IMR-90 (cell line): Measurements from ENCODE around the gene ROMO1. TPM values are rescaled to one million over a fixed set of nuclear protein-coding genes. Genes with fewer than 3 reads are reported as not detected.

ENCODE experiments used
- ATAC-seq: fragments of 200-7000 bp; cut with Tn5 transposase; 2 replicates; pipeline ENCODE4 v1.9.1; 2020; ENCODE audit warnings: low read depth, mild to moderate bottlenecking, moderate library complexity
- BruUV-seq: library from RNA; stranded (reverse); fragments of 400-500 nt; replicated peaks from 2 replicates; lab custom pipeline; 2021; lab: Mats Ljungman, UMichigan
- CTCF ChIA-PET: fragments of 300-600 bp; formaldehyde crosslinking; extraction: SDS; loops from one replicate; lab custom pipeline; 2021; ENCODE audit warnings: antibody characterized with exemption; lab: Yijun Ruan, JAX
- POLR2A ChIA-PET: fragments of 300-600 bp; sonication (Branson Sonifier 250); formaldehyde crosslinking; loops from one replicate; lab custom pipeline; 2022; ENCODE audit warnings: antibody characterized with exemption; ENCODE audit not compliant: unreplicated experiment; lab: Charles Lee
- DNase-seq: peaks from one replicate; pipeline ENCODE4 v3.0.0; 2013
- H2AFZ ChIP-seq: replicated peaks from 2 replicates; pipeline ENCODE3; 2013; ENCODE audit warnings: low read length, mild to moderate bottlenecking; ENCODE audit not compliant: poor library complexity
- H2AK5ac ChIP-seq: 2 replicates; pipeline ENCODE4 v1.6.1; 2013; ENCODE audit warnings: low read depth, low read length, inconsistent platforms
- H2AK9ac ChIP-seq: replicated peaks from 2 replicates; pipeline ENCODE3; 2013; ENCODE audit warnings: mild to moderate bottlenecking, low read depth, low read length, moderate library complexity; ENCODE audit not compliant: poor library complexity
- H2BK120ac ChIP-seq: 2 replicates; pipeline ENCODE4 v1.6.1; 2013; ENCODE audit warnings: low read depth, low read length, inconsistent platforms
- H2BK15ac ChIP-seq: 3 replicates; pipeline ENCODE4 v1.6.1; 2013; ENCODE audit warnings: low read depth, low read length, inconsistent platforms
- H2BK20ac ChIP-seq: 2 replicates; pipeline ENCODE4 v1.6.1; 2013; ENCODE audit warnings: low read depth, mild to moderate bottlenecking, inconsistent platforms, low read length, moderate library complexity
- H2BK5ac ChIP-seq: 2 replicates; pipeline ENCODE4 v1.6.1; 2013; ENCODE audit warnings: mild to moderate bottlenecking, low read depth, low read length, inconsistent platforms; ENCODE audit not compliant: poor library complexity, severe bottlenecking
- H3K14ac ChIP-seq: replicated peaks from 2 replicates; pipeline ENCODE4 v1.6.1; 2013; ENCODE audit warnings: low read depth, low read length, inconsistent platforms
- H3K18ac ChIP-seq: 2 replicates; pipeline ENCODE4 v1.6.1; 2013; ENCODE audit warnings: low read depth, low read length, control low read depth
- H3K23ac ChIP-seq: 2 replicates; pipeline ENCODE4 v1.6.1; 2013; ENCODE audit warnings: low read depth, low read length, inconsistent platforms
- H3K27ac ChIP-seq: 2 replicates; pipeline ENCODE4 v1.5.1; 2013; ENCODE audit warnings: mild to moderate bottlenecking, control low read depth, low read length; ENCODE audit not compliant: insufficient read depth
- H3K27me3 ChIP-seq: 2 replicates; pipeline ENCODE4 v1.6.1; 2013; ENCODE audit warnings: low read length; ENCODE audit not compliant: control insufficient read depth, insufficient read depth
- H3K36me3 ChIP-seq: 2 replicates; pipeline ENCODE4 v1.6.1; 2013; ENCODE audit warnings: low read length, mixed read lengths; ENCODE audit not compliant: control insufficient read depth, insufficient read depth
- H3K4ac ChIP-seq: 2 replicates; pipeline ENCODE4 v1.6.1; 2013; ENCODE audit warnings: low read depth, low read length, inconsistent platforms
- H3K4me1 ChIP-seq: 2 replicates; pipeline ENCODE4 v1.6.1; 2013; ENCODE audit warnings: low read length, mixed read lengths; ENCODE audit not compliant: control insufficient read depth, insufficient read depth
- H3K4me2 ChIP-seq: 2 replicates; pipeline ENCODE4 v1.6.1; 2013; ENCODE audit warnings: low read depth, mild to moderate bottlenecking, control low read depth, low read length, moderate library complexity
- H3K4me3 ChIP-seq: 2 replicates; pipeline ENCODE4 v1.5.1; 2013; ENCODE audit warnings: low read depth, mild to moderate bottlenecking, control low read depth, low read length, moderate library complexity; ENCODE audit not compliant: insufficient read depth
- H3K56ac ChIP-seq: 2 replicates; pipeline ENCODE4 v1.6.1; 2013; ENCODE audit warnings: low read length, inconsistent platforms; ENCODE audit not compliant: insufficient read depth; ENCODE audit errors: extremely low read depth
- H3K79me1 ChIP-seq, 2 experiments: 2 replicates each; pipeline ENCODE4 v1.6.1; 2013; ENCODE audit warnings: low read length in 2 of 2, inconsistent platforms in 1 of 2, low read depth in 1 of 2
- H3K9ac ChIP-seq: 2 replicates; pipeline ENCODE4 v1.6.1; 2013; ENCODE audit warnings: low read depth, low read length, control low read depth
- H3K9me1 ChIP-seq: 2 replicates; pipeline ENCODE4 v1.6.1; 2013; ENCODE audit warnings: low read length, inconsistent platforms; ENCODE audit not compliant: insufficient read depth
- H3K9me3 ChIP-seq: 2 replicates; pipeline ENCODE4 v1.6.1; 2013; ENCODE audit warnings: low read length; ENCODE audit not compliant: control insufficient read depth, insufficient read depth
- H4K20me1 ChIP-seq: 2 replicates; pipeline ENCODE4 v1.6.1; 2013; ENCODE audit warnings: low read length, inconsistent platforms; ENCODE audit not compliant: insufficient read depth
- H4K5ac ChIP-seq: 2 replicates; pipeline ENCODE4 v1.6.1; 2013; ENCODE audit warnings: mild to moderate bottlenecking, low read depth, low read length, control low read depth
- H4K8ac ChIP-seq, 2 experiments: 2 replicates each; pipeline ENCODE4 v1.6.1; 2013; ENCODE audit warnings: low read depth in 2 of 2, low read length in 2 of 2, control low read depth in 1 of 2, inconsistent platforms in 1 of 2
- H4K91ac ChIP-seq: 2 replicates; pipeline ENCODE4 v1.6.1; 2013; ENCODE audit warnings: low read depth, low read length, inconsistent platforms; ENCODE audit not compliant: insufficient read depth
- CHD1 ChIP-seq: IDR thresholded peaks from 2 replicates; pipeline ENCODE4 v1.6.1; 2012; ENCODE audit warnings: low read depth, low read length, improper control_type of control experiment
- NFE2L2 ChIP-seq: fragments of 150-350 bp; IDR thresholded peaks from 2 replicates; pipeline ENCODE4 v1.6.1; 2016; ENCODE audit warnings: low read depth, mild to moderate bottlenecking, low read length
- POLR2A ChIP-seq: IDR thresholded peaks from 2 replicates; pipeline ENCODE4 v1.6.1; 2012; ENCODE audit warnings: mild to moderate bottlenecking, low read depth, low read length
- RAD21 ChIP-seq: IDR thresholded peaks from 2 replicates; pipeline ENCODE4 v1.6.1; 2012; ENCODE audit warnings: low read length, improper control_type of control experiment
- RFX5 ChIP-seq: IDR thresholded peaks from 2 replicates; pipeline ENCODE4 v1.8.0; 2012; ENCODE audit warnings: low read depth, mild to moderate bottlenecking, low read length, moderate library complexity
- SMC3 ChIP-seq: fragments of 150-350 bp; IDR thresholded peaks from 2 replicates; pipeline ENCODE4 v1.6.1; 2016; ENCODE audit warnings: low read depth, mild to moderate bottlenecking, antibody characterized with exemption, low read length, moderate library complexity
- WGBS, 2 experiments: methylation state at CpG; one replicate each; pipeline versions ENCODE4 v1.1.5 to v1.1.7; 2013; ENCODE audit warnings: missing lambda C conversion rate in 2 of 2; ENCODE audit not compliant: insufficient read length in 1 of 2; ENCODE audit errors: extremely low coverage in 2 of 2; 5-methylcytosine and 5-hydroxymethylcytosine counted together
- dilution Hi-C: fragments of 300-500 bp; cut with HindIII; formaldehyde crosslinking; loops from one replicate; pipeline ENCODE4 v1.14.3; 2018; ENCODE audit warnings: low sequenced_read_pairs; ENCODE audit not compliant: unreplicated experiment
- in situ Hi-C: fragments of 300-500 bp; cut with MboI; formaldehyde crosslinking; loops from 3 replicates; pipeline ENCODE4 v1.14.3; 2019; ENCODE audit warnings: low sequenced_read_pairs, inconsistent platforms, mixed read lengths
- intact Hi-C: fragments of 100-400 bp; cut with micrococcal nuclease; formaldehyde crosslinking; loops from 2 replicates; pipeline ENCODE4 v1.10.0; 2022
- polyA plus RNA-seq, 3 experiments: library from polyadenylated mRNA; depleted of rRNA; stranded (reverse); fragments of >200 nt; gene quantifications; 2 replicates each; pipeline ENCODE4 v1.2.3, GENCODE V29; 2012; ENCODE audit warnings: low replicate concordance in 1 of 3
- total RNA-seq: library from RNA; depleted of rRNA; stranded (reverse); fragments of >200 nt; gene quantifications from 2 replicates; pipeline ENCODE4 v1.2.3, GENCODE V29; 2012
- TF ChIP-seq, protein P1 (sequence below): fragments of 150-350 bp; IDR thresholded peaks from 2 replicates; pipeline ENCODE4 v1.6.1; 2016; ENCODE audit warnings: low read depth, mild to moderate bottlenecking, low read length, moderate library complexity, borderline replicate concordance

ROMO1 gene
- total and polyA plus RNA-seq, 2 of the 4 experiments (the other 2 are of a cell fraction), result 223 to 555 TPM

DNA sequence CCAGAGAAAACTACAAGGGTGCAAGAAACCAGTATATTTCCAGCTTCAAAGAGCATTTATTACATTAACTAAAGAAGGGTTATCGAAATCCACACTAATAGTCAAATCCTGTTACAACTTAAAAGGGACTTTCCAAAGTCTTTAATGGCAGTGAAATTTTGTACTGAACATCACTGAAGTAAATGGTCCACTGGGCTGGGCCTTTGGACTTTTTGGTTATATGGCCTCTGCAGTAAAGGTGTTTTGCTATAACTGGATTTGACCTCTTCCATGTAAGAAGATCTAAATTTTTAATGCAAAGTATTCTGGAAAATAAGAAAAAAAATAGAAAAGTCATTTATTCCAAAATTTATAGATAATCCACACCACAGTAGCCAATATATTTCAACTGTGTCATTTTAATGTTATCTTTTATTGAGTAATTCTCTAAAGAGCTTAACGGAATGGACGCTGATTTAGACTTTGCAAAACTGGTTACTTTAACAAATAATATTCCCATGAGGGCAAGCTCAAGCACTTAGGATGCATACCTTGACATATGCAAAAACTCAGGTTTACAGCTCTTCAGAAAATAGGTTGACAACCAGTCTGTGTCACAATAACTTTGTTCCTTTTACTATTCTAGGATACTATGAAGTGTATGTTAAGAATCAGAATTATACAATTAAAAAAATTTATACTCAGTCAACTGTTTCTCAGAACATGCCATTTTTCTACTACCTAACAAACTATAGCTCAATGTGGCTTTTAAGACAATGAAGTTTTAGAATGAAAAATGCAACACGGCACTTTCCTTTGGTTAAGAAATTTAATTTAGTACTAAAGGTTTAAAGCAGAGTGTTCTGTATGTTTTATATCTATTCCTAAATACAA is 35.8 kb downstream of the ROMO1 start:
- no peak overlapping the region for H2AK9ac ChIP-seq
- DNase-seq, result no peak
- H4K91ac ChIP-seq, result no peak overlapping the region
- no peaks in the 10 kb centered on the region for H3K27me3 ChIP-seq
- no peak for ATAC-seq
- no peak overlapping the region for H2BK15ac ChIP-seq
- BruUV-seq, result no TSS peak
- H3K4me3 ChIP-seq, result no peak overlapping the region
- peaks cover 3% of the 10 kb centered on the region for H3K9me1 ChIP-seq
- no peak overlapping the region for H4K8ac ChIP-seq
- H3K36me3 ChIP-seq, result peaks cover 64% of the 10 kb centered on the region
- ChIA-PET POLR2A (interaction anchor here (1.0 kb wide), 1 partner anchor 35 kb away, joined by 3 read pairs; the partner anchor contains the start of genes NFS1 and ROMO1), CTCF (interaction anchor here (0.6 to 1.3 kb wide), 3 partner anchors 16 to 38 kb away, joined by 3 read pairs; no protein-coding TSS in a partner anchor)
- no peak overlapping the region for H4K5ac ChIP-seq
- no peaks in the 10 kb centered on the region for H3K9me3 ChIP-seq
- H2AFZ ChIP-seq, result no peak overlapping the region
- peaks cover 0 to 22% of the 10 kb centered on the region in 2 experiments; a peak in 2 of 4 replicates for H3K79me1 ChIP-seq
- no peak overlapping the region for H3K14ac ChIP-seq
- H4K20me1 ChIP-seq, result peaks cover 99% of the 10 kb centered on the region
- no peak overlapping the region for H3K9ac ChIP-seq
- in situ Hi-C loops (no loop called here), intact Hi-C loops (no loop called here), dilution Hi-C loops (no loop called here)
- H3K56ac ChIP-seq, result no peak overlapping the region
- no CpG with 5 or more reads among the region's 4 CpGs for WGBS, 2 experiments
- H3K23ac ChIP-seq, result no peak overlapping the region
- no peak overlapping the region for H2BK20ac ChIP-seq
- no peak overlapping the region for H3K4ac ChIP-seq
- no peak for TF ChIP-seq CHD1
- TF ChIP-seq, protein P1, sequence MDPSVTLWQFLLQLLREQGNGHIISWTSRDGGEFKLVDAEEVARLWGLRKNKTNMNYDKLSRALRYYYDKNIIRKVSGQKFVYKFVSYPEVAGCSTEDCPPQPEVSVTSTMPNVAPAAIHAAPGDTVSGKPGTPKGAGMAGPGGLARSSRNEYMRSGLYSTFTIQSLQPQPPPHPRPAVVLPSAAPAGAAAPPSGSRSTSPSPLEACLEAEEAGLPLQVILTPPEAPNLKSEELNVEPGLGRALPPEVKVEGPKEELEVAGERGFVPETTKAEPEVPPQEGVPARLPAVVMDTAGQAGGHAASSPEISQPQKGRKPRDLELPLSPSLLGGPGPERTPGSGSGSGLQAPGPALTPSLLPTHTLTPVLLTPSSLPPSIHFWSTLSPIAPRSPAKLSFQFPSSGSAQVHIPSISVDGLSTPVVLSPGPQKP, result no peak
- TF ChIP-seq RAD21, result no peak
- TF ChIP-seq NFE2L2, result no peak
- TF ChIP-seq POLR2A, result no peak; the same call in 1 of the 2 replicates
- no peak for TF ChIP-seq RFX5
- TF ChIP-seq SMC3, result no peak
- no peak overlapping the region for H2BK120ac ChIP-seq
- H3K4me1 ChIP-seq, result peaks cover 6% of the 10 kb centered on the region
- H2AK5ac ChIP-seq, result no peak overlapping the region
- no peak overlapping the region for H3K4me2 ChIP-seq
- H2BK5ac ChIP-seq, result no peak overlapping the region
- H3K18ac ChIP-seq, result no peak overlapping the region
- no peak overlapping the region for H3K27ac ChIP-seq
